Endothelial cell of umbilical vein (primary cell): ENCODE measurements around the gene CHP1. TPM values are rescaled to one million over a fixed set of nuclear protein-coding genes. Genes with fewer than 3 reads are reported as not detected.

Source experiments
- BruUV-seq: library from RNA; stranded (reverse); fragments of 400-500 nt; replicated peaks from 2 replicates; lab custom pipeline; 2021; lab: Mats Ljungman, UMichigan
- CTCF ChIA-PET: fragments of 300-600, 350-600 bp; sonication (Branson Sonifier 250); formaldehyde crosslinking; loops from one replicate; lab custom pipeline; 2021; ENCODE audit warnings: antibody characterized with exemption, inconsistent platforms; lab: Charles Lee
- POLR2A ChIA-PET: fragments of 300-600, 350-600 bp; sonication (Branson Sonifier 250); formaldehyde crosslinking; loops from one replicate; lab custom pipeline; 2021; ENCODE audit warnings: antibody characterized with exemption, inconsistent platforms; lab: Charles Lee
- DNase-seq: peaks from one replicate; pipeline ENCODE4 v3.0.0-alpha.2; 2011; ENCODE audit warnings: low read depth, low spot score
- FAIRE-seq: peaks from 2 replicates; lab custom pipeline; 2011; peaks lifted over from hg19 to GRCh38; lab: Jason Lieb, UNC
- H2AFZ ChIP-seq: 2 replicates; pipeline ENCODE4 v1.6.0; 2012; ENCODE audit warnings: low read depth, low read length, control low read depth, inconsistent platforms
- H3K27ac ChIP-seq: 2 replicates; pipeline ENCODE4 v1.5.1; 2011; ENCODE audit warnings: low read depth, mild to moderate bottlenecking, control low read depth, low read length, moderate library complexity; ENCODE audit not compliant: insufficient read depth
- H3K27me3 ChIP-seq, 2 experiments: 2 replicates each; pipeline versions ENCODE4 v1.6.0 to v1.6.1; 2011; ENCODE audit warnings: low read length in 2 of 2, mixed read lengths in 1 of 2; ENCODE audit not compliant: control insufficient read depth in 2 of 2, insufficient read depth in 2 of 2
- H3K36me3 ChIP-seq, 2 experiments: 2 replicates in 1 of 2; 3 replicates in 1 of 2; pipeline ENCODE4 v1.5.1; 2011; ENCODE audit warnings: low read length in 2 of 2, mild to moderate bottlenecking in 1 of 2, moderate library complexity in 1 of 2; ENCODE audit not compliant: control insufficient read depth in 2 of 2, insufficient read depth in 2 of 2; ENCODE audit errors: extremely low read depth in 1 of 2
- H3K4me1 ChIP-seq: 3 replicates; pipeline ENCODE4 v1.5.1; 2011; ENCODE audit warnings: mild to moderate bottlenecking, low read length; ENCODE audit not compliant: control insufficient read depth, insufficient read depth; ENCODE audit errors: extremely low read depth
- H3K4me2 ChIP-seq: 2 replicates; pipeline ENCODE4 v1.6.1; 2011; ENCODE audit warnings: low read length, control low read depth, mixed read lengths; ENCODE audit not compliant: insufficient read depth
- H3K4me3 ChIP-seq, 3 experiments: fragments of 200-600 bp in 1 of 3; sonication (generic), shearing (Covaris generic) in 1 of 3; replicated peaks in 1 of 3; 2 replicates each; pipeline ENCODE4 v1.5.1; 2011 to 2016; ENCODE audit warnings: control low read depth in 3 of 3, low read length in 3 of 3, mild to moderate bottlenecking in 2 of 3, inconsistent platforms in 1 of 3, low read depth in 1 of 3, moderate library complexity in 1 of 3; ENCODE audit not compliant: insufficient read depth in 1 of 3
- H3K79me2 ChIP-seq: 2 replicates; pipeline ENCODE4 v1.6.0; 2012; ENCODE audit warnings: low read length, inconsistent platforms; ENCODE audit not compliant: control insufficient read depth, insufficient read depth
- H3K9ac ChIP-seq: replicated peaks from 2 replicates; pipeline ENCODE3; 2011; ENCODE audit warnings: low read length, control low read depth; ENCODE audit not compliant: insufficient read depth; ENCODE audit errors: extremely low read depth
- H3K9me1 ChIP-seq: replicated peaks from 3 replicates; pipeline ENCODE4 v1.6.0; 2011; ENCODE audit warnings: mild to moderate bottlenecking, low read length; ENCODE audit not compliant: control insufficient read depth, insufficient read depth; ENCODE audit errors: extremely low read depth
- H3K9me3 ChIP-seq: replicated peaks from 2 replicates; pipeline ENCODE4 v1.5.1; 2012; ENCODE audit warnings: low read length, inconsistent platforms; ENCODE audit not compliant: control insufficient read depth, insufficient read depth
- H4K20me1 ChIP-seq: replicated peaks from 2 replicates; pipeline ENCODE3; 2011; ENCODE audit warnings: mild to moderate bottlenecking, low read length; ENCODE audit not compliant: control insufficient read depth, insufficient read depth; ENCODE audit errors: extremely low read depth
- CTCF ChIP-seq, 2 donors: IDR thresholded peaks; 1 replicate in 1 of 2; 2 replicates in 1 of 2; pipeline ENCODE4 v1.5.1; 2011; ENCODE audit warnings: low read length in 2 of 2, mild to moderate bottlenecking in 2 of 2, moderate library complexity in 2 of 2, control low read depth in 1 of 2, inconsistent platforms in 1 of 2, low read depth in 1 of 2; ENCODE audit not compliant: insufficient read depth in 1 of 2; ENCODE audit errors: extremely low read depth in 1 of 2
- EZH2 ChIP-seq: IDR thresholded peaks from 2 replicates; pipeline ENCODE4 v1.6.1; 2012; ENCODE audit warnings: borderline replicate concordance, low read depth, mild to moderate bottlenecking, moderate library complexity, low read length, inconsistent platforms; ENCODE audit not compliant: severe bottlenecking
- FOS ChIP-seq: IDR thresholded peaks from 2 replicates; pipeline ENCODE4 v1.6.1; 2011; ENCODE audit warnings: mild to moderate bottlenecking, low read length, moderate library complexity, borderline replicate concordance; ENCODE audit not compliant: insufficient read depth
- GATA2 ChIP-seq: IDR thresholded peaks from 2 replicates; pipeline ENCODE4 v1.7.0; 2011; ENCODE audit warnings: low read depth, mild to moderate bottlenecking, moderate library complexity, mixed read lengths, low read length; ENCODE audit not compliant: insufficient read length, insufficient read depth
- JUN ChIP-seq: IDR thresholded peaks from 2 replicates; pipeline ENCODE4 v1.6.1; 2011; ENCODE audit warnings: borderline replicate concordance, low read depth; ENCODE audit not compliant: insufficient read length, insufficient read depth
- MAX ChIP-seq: IDR thresholded peaks from 2 replicates; pipeline ENCODE4 v1.6.1; 2011; ENCODE audit not compliant: insufficient read depth, insufficient read length
- MYC ChIP-seq: IDR thresholded peaks from one replicate; pipeline ENCODE4 v1.6.1; 2011; ENCODE audit warnings: mild to moderate bottlenecking, low read depth, low read length
- POLR2A ChIP-seq: IDR thresholded peaks from 2 replicates; pipeline ENCODE4 v1.6.1; 2012; ENCODE audit warnings: low read depth, mild to moderate bottlenecking, control low read depth, low read length
- POLR2AphosphoS5 ChIP-seq: IDR thresholded peaks from 2 replicates; pipeline ENCODE4 v1.6.1; 2012; ENCODE audit warnings: low read depth, mild to moderate bottlenecking, control low read depth, low read length, moderate library complexity; ENCODE audit not compliant: insufficient read depth
- dilution Hi-C: fragments of 300-500 bp; cut with MboI; formaldehyde crosslinking; loops from one replicate; pipeline ENCODE4 v1.15.0; 2019; ENCODE audit warnings: low sequenced_read_pairs; ENCODE audit not compliant: extremely low pct_ligation_motif_present
- intact Hi-C: fragments of 100-400 bp; cut with micrococcal nuclease; formaldehyde crosslinking; loops from one replicate; pipeline ENCODE4 v1.10.0; 2022
- polyA plus RNA-seq, 4 experiments: library from polyadenylated mRNA; depleted of rRNA in 3 of 4; stranded (reverse) in 3 of 4; unstranded in 1 of 4; fragments of >200 nt; gene quantifications; 2 replicates each; pipeline versions ENCODE4 v1.2.1 to v1.2.3, GENCODE V29; 2011 to 2012; ENCODE audit warnings: missing spikeins in 1 of 4
- total RNA-seq: library from RNA; stranded (reverse); gene quantifications from 2 replicates; pipeline ENCODE4 v1.2.3, GENCODE V29; 2021

The CHP1 gene
- total and polyA plus RNA-seq, 2 donors (not counting 3 experiments of a cell fraction or from before 2014, with no cell fraction given): 49.1 to 96.2 TPM

GRCh38 chr15:41262571-41262970, 31.5 kb downstream of the CHP1 start:
- POLR2A ChIA-PET: no interaction called here
- CTCF ChIA-PET: no interaction called here
- dilution Hi-C loops: no loop called here

More at GRCh38 chr15:41262571-41262970, 31.5 kb downstream of the CHP1 start:
- Histone ChIP-seq H3K36me3 (peaks cover 2 to 9% of the 10 kb centered on the region in 2 experiments), H3K9ac (no peak overlapping the region), H3K9me3 (no peaks in the 10 kb centered on the region), H3K4me3 (no peak overlapping the region), H3K4me2 (no peak overlapping the region), H3K79me2 (no peaks in the 10 kb centered on the region), H3K27ac (no peak overlapping the region), H4K20me1 (no peaks in the 10 kb centered on the region), H3K9me1 (no peaks in the 10 kb centered on the region), H3K27me3 (no peaks in the 10 kb centered on the region), H2AFZ (no peak overlapping the region), H3K4me1 (no peaks in the 10 kb centered on the region)
- intact Hi-C loops: no loop called here
- TF ChIP-seq EZH2: no peak
- no peak for TF ChIP-seq MAX
- TF ChIP-seq CTCF (IDR thresholded peaks at IDR 0.05; ENCODE audit: extremely low read depth in 1 of 2, insufficient read depth in 1 of 2, low read depth in 1 of 2, low read length in 2 of 2): no peak
- no peak for TF ChIP-seq GATA2
- TF ChIP-seq JUN: no peak
- TF ChIP-seq POLR2AphosphoS5: no peak
- TF ChIP-seq POLR2A: no peak
- no peak for TF ChIP-seq FOS
- no peak for TF ChIP-seq MYC
- no TSS peak for BruUV-seq
- DNase-seq (no peak), FAIRE-seq (no peak)
